Activated T-cell treated with anti-CD3 and anti-CD28 coated beads for 1 hour (primary cell): ENCODE results near the gene IGFBP4.

Experiments used
- DNase-seq: peaks from one replicate; pipeline ENCODE4 v3.0.0-alpha.2; 2020; ENCODE audit warnings: low read depth

The IGFBP4 gene

GRCh38 chr17:40432864-40433528 is 10.3 kb upstream of the IGFBP4 start:
- no peak for DNase-seq

- no peak for DNase-seq
These were observed 9.5 kb upstream of the IGFBP4 start for GRCh38 chr17:40433551-40434415.

GRCh38 chr17:40436636-40437035 is 6.6 kb upstream of the IGFBP4 start:
- no peak for DNase-seq

GRCh38 chr17:40437095-40437732 is 6.0 kb upstream of the IGFBP4 start:
- no peak for DNase-seq

GRCh38 chr17:40440166-40440565 is 3.1 kb upstream of the IGFBP4 start:
- DNase-seq, result no peak

- no peak for DNase-seq
These were observed 656 bp upstream of the IGFBP4 start for GRCh38 chr17:40442392-40443195.

- no peak for DNase-seq
These were observed 994 bp downstream of the IGFBP4 start for GRCh38 chr17:40443988-40444899.

GRCh38 chr17:40445751-40446468 is 2.7 kb downstream of the IGFBP4 start:
- DNase-seq, result no peak

- no peak for DNase-seq
These were observed 3.9 kb downstream of the IGFBP4 start for GRCh38 chr17:40447148-40447644.

- no peak for DNase-seq
These were observed 4.6 kb downstream of the IGFBP4 start for GRCh38 chr17:40447806-40448205.

- no peak for DNase-seq
These were observed 5.0 kb downstream of the IGFBP4 start for GRCh38 chr17:40448213-40448638.

- DNase-seq, result no peak
These were observed 5.5 kb downstream of the IGFBP4 start for GRCh38 chr17:40448639-40449261.

GRCh38 chr17:40450175-40450574 is 6.9 kb downstream of the IGFBP4 start:
- peak; percentile 27 for DNase-seq

- no peak for DNase-seq
These were observed 8.2 kb downstream of the IGFBP4 start for GRCh38 chr17:40451420-40451819.

- DNase-seq, result no peak
These were observed 9.1 kb downstream of the IGFBP4 start for GRCh38 chr17:40452216-40452787.

- no peak for DNase-seq
These were observed 9.7 kb downstream of the IGFBP4 start for GRCh38 chr17:40452921-40453378.

GRCh38 chr17:40453881-40454612 is 10.8 kb downstream of the IGFBP4 start:
- DNase-seq, result no peak

GRCh38 chr17:40454613-40454995 is 11.4 kb downstream of the IGFBP4 start:
- no peak for DNase-seq
